CD4-positive, alpha-beta T cell treated with Interferon alpha-2 for 1 hour (primary cell): ENCODE data around the gene CLDN9.

Source experiments
- DNase-seq, 2 donors: peaks; one replicate each; pipeline ENCODE4 v3.0.0-alpha.2; 2020 to 2022

CLDN9 gene

DNA sequence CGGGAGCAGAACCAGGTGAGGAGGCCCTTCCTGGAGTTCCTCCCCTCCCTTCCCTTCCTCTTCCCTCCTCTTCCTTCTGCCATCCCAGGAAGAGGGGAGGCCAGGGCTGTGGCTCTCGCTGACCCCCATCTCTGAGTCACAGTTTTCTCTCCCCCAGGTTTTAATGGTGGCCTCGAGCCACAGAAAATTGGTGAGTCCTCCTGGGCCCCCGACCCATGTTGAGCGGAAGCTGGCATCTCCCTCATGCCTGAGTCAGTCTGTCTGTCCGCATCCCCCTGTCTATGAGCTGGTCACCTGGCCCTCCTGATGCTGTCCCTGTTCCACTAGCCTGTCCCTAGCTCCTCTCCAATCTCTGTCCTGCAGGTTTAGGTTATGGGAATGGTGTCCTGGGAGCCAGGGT is 12.8 kb upstream of the CLDN9 start:
- no peak for DNase-seq

DNA sequence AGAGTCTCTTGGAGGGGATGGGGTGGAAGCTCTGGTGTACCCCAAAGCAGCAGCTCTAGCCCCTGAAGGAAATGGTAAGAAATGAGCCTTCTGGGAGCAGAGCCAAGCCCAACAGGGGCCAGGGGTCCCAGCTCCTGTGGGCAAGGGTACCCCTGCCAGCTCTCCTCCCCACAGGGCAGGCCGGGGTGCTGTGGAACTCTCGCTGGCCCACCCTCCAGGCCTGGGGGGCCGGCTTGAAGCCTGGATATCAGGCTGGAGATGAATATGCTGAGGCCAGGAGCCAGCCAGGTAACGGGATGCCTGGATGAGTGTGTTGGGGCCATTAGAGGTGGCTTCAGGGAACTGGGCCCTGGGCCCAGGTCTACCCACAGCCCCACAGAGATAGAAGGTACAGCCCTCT is 12.2 kb upstream of the CLDN9 start:
- DNase-seq: no peak

DNA sequence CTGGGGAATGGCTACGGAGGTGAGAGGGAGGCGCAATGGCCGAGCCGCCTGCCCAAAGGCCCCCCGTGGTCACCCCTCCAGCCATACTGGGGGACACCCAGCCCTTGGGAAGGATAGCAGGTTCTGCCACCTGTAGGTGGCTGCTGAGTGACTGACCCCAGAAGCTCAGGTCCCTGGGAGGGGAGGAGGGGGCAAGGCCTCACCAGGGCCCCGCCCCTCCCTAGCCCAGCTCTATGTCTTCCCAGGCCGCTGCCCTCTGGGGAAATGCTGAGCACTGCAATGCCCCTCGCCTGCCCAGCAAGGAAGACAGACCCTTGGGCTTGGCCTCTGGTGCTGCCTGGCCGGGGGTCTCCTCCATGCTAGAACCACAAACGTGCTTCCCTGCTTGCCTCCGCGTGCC is 11.4 kb upstream of the CLDN9 start:
- DNase-seq: no peak

DNA sequence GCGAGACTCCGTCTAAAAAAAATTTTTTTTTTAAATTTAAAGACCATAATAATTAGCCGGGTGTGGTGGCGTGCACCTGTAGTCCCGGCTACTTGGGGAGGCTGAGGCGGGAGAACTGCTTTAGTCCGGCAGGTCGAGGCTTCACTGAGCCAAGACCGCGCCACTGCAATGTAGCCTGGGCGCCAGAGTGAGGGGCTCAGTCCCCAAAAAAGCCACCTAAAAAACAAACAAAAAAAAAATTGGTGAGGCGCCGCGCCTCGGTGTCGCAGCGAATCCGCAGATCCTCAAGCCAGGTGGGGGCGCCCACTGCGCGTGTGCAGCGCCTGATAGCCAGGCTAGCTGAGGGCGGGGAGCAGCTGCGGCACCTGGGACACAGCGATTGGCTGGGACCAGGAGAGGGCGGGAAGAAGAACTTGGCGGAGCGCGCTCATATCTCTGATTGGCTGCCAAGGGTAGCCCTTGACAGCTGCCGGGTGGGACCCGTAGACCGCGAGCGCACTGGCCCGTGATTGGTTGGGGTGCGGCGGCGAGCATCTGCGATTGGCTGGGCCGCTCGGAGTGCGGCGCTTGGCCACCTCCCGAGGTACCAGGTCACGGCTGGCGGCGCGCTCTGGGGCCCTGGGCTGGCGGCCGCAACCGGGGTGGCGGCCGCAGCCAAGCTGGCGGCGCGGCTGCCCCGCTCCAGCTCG is 9.0 kb upstream of the CLDN9 start:
- DNase-seq: peak; percentile 98 to 99

DNA sequence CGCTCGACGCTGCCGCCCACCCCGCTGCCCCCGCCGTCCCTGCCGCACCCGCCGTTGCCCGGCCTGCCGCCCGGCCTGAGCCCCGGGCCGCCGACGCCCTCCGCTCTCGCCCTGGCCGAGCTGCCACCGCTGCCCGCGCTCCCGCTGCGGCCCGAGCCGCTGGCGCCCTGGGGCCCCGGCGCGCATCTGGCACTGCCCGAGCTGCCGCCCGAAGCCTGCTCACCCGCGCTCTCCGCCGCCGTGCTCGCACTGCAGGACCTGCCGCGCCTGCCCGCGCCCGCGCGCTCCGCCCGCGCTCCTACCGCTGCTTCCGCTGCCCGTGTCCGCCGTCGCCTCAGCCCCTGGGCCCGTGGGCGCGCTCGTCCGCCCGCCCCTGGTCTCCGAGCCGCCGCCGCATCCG is 8.4 kb upstream of the CLDN9 start:
- no peak for DNase-seq

DNA sequence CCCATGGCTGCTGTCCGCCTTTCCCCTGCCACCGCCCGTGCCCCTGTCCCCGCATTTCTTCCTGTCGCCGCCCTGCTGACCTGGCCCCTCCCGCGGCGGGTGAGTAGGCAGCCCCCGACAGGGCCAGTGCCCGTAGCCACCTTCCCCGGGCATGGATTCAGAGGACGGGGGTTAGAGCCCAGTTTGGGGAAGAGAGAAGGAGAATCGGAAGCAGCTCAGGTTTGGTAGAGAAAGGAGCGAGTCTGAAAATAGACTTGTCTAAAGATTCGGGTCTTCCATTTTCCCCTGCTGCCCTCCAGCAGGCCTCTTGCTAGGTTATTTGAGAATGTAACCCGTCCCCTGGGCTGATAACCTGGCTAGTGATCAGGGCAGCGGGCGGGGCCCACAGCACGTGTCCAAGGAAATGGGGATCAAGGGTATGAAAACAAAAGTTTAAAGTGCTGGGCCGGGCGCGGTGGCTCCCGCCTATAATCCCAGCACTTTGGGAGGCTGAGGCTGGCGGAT is 7.9 kb upstream of the CLDN9 start:
- no peak for DNase-seq

DNA sequence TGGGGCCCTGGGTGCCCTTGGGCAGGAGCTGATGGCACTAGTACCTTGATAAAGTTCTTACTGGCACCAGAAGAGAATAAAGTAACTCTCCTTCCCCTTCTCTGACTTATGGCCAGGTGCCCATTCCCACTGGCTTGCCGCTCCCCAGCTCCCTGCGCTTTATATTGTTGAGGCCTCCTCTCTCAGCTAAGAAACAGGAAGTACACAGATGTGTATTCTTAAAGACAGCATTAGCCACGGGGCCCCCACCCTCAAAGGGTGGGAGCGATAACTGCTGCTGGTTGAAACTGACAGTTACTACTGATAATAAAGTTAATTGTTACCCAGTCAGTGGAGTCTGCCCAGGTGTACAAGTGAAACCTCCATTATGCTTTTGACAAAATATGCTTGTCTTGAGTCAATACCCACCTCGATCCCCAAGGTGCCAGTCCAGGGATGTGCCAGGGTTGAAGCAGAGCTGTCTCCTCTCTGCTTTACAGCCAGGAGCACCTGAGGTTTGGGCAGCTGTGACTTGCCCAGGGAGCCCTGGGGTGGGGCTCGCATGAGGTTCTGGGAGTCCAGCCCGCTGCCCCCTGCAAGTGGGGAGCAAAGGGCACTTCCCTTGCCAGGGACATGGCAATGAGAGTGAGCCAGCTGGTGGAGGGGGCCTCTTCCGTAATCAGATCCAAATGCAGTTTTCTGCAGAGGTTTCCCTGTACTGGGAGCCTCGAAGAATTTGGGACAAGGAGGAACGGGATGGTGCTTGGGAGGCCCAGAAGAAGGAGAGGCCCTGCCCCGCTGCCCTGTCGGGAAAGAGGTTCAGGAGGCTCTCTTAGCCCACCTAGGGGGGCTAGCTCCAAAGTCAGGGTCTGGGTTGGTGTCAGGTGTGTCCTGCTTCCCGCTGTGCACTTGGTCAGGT is 5.4 kb upstream of the CLDN9 start:
- DNase-seq: no peak

DNA sequence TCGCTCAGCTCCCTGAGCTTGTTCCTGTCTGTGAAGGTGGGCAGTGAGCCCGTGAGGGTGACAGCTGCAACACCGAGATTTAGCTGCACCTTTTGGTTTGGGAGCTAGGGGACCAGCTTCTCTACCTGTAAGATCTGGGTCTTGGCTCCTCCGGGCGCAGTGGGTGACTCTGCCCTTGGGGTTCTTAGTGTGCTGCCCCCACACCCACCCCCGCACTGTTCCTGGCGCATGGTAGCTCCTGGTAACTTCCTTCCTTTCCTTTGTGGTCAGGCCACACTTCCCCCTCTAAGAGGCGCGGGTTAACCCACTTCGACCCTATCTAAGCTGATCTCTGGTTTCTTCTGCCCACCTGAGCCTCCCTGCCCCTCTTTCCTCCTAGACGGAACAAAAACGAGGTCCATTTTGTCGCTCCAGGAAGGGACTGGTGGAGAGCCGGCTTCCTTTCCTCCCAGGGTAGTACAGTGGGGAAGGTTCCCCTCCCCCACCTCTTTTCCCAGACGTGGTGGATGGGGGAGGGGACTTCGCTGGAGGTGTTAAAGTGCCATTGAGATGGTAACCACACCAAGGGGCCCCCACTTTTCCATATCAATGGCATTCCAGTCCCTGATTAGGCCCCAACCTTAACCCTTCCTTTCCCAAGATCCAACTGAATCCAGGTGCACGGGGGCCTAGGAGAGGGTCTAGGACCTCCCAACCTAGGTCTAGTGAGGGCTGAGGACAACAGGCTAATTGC is 4.6 kb upstream of the CLDN9 start:
- DNase-seq: peak in 1 of 2 donors; percentile 37

DNA sequence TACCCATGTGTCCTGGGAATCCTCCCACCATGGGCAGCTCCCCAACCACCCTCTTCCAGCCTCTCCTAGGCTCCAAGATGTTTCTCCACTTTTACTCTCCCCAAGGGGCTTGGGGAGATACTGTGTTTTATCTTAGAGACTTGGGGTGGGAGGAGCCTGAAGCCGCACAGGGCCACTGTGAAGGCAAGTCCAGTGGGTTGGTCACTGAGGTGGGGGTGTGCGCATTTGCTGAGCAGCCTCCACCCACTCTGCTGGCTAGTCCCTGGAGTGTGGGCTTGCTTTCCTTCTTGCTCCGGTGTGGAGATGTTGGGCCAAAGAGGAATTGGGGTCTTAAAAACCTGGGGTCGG is 4.1 kb upstream of the CLDN9 start:
- DNase-seq: no peak

DNA sequence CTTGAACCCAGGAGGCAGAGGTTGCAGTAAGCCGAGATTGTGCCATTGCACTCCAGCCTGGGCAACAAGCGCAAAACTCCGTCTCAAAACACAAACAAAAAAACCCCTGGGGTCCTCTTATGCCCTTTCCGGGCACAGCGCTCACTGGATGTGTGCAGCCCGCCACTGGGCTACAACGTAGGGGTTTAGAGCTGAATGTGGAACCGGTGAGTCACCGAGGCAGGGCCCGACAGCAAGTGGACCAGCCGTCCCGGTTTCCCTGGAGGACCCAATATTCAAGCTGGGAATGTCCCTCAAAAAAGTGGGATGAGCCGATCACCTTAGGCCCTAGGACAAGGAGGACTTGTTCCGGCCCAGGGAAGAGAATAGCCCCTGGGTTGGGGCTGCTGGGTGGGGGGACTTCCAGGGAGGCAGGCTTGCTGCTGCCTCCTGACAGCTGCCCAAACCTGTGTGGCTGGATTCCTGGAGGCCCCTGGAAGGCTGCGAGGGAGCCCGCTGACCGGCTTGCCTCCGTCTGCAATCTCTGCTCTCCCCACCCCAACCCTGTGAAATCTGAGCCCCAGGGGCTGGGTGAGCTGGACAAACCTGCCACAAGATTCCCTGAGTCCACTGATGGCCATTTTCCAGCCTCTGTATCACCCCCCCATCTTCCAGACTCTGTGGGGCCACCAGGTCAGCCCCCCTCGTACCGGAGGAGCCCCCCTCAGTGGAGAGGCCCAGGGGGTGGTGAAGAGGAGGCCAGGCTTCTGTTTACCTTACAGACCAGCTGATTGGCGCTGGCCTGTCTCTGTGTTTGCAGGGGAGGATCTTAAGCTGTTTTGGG is 2.9 kb upstream of the CLDN9 start:
- DNase-seq: no peak

DNA sequence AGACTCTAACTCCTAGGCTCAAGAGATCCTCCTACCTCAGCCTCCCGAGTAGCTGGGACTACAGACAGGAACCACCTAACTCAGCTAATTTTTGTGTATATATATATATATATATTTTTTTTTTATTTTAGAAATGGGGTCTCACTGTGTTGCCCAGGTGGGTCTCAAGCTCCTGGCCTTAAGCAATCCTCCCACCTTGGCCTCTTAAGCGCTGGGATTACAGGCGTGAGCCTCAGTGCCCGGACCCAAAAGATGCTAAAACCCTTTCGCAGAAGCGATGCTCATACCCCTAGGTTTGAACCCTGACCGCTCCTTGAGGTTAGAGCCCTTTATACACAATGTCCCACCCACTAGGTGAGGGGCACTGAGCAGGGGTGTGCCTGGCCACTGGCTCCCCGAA is 2.2 kb upstream of the CLDN9 start:
- DNase-seq: no peak

DNA sequence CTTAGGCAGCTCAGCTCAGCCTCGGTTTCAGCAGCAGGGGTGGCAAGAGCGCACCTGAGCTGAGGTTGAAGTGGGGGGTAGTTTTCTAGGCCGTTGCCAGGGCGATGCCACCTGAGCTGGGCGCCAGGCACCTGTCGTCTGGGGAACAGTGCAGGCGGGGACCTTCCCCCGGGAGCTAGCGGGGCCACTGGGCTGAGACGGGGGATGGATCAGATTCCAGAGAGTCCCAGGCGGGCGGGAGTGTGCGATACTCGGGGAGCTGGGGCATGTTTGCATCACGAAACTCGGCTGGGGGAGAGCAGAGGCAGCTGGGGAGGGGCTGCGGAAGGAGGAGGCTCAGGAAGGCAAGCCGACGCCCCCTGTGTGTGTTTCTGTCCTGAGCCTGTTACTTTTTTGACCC is 477 bp upstream of the CLDN9 start:
- DNase-seq: no peak

DNA sequence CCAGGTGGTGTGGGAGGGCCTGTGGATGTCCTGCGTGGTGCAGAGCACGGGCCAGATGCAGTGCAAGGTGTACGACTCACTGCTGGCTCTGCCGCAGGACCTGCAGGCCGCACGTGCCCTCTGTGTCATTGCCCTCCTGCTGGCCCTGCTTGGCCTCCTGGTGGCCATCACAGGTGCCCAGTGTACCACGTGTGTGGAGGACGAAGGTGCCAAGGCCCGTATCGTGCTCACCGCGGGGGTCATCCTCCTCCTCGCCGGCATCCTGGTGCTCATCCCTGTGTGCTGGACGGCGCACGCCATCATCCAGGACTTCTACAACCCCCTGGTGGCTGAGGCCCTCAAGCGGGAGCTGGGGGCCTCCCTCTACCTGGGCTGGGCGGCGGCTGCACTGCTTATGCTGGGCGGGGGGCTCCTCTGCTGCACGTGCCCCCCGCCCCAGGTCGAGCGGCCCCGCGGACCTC is 798 bp downstream of the CLDN9 start:
- DNase-seq: no peak

DNA sequence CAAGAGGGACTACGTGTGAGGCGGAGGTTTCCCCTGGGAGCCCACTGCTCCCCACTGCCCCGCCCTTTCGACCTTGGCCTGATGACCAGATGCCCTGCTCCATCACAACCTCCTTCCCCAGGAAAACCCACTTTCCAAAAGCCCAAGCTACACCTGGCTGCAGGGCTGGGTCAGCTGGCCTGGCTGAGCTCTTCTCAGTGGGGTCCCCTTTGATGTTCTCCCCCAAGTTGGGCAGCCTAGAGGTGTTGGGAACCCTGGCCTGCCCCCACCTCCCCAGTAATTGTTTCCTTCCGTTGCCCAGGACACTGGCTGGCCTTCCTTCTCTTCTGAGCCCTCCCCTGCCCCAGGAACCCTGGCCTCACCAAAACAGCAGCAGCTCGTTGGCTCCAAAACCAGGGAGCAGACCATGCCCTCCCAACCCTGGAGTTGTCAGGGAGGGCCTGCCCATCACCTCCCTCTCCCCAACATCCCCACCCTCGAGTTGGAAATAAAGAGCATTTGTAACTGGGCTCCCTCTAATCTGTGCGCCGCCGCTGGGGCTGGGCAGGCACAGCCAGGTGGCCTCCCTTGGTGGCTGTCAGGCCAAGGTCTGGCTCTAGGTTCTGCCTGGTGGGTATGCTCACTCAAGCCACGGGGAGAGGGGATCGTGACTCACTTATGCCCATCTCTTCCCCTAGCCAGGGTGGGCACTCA is 1.4 kb downstream of the CLDN9 start:
- no peak for DNase-seq

DNA sequence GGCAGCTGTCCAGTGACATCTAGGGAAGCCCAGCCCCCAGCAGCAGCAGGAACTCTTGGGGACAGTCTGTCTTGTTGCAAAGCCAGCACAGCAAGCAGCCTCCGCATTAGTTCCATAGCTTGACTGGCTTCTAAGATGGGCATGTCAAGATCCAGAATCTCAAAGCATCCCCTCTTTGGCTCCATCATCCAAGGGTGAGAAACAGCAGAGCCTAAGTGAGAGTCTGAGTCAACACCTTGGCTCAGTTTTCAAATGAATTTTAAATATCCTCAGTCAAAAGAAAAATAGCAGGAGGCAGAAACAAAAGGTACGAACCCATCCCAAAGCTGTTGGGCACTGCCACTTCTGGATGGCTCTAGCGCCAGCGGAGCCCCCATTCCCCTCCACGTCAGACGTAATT is 2.2 kb downstream of the CLDN9 start:
- no peak for DNase-seq

DNA sequence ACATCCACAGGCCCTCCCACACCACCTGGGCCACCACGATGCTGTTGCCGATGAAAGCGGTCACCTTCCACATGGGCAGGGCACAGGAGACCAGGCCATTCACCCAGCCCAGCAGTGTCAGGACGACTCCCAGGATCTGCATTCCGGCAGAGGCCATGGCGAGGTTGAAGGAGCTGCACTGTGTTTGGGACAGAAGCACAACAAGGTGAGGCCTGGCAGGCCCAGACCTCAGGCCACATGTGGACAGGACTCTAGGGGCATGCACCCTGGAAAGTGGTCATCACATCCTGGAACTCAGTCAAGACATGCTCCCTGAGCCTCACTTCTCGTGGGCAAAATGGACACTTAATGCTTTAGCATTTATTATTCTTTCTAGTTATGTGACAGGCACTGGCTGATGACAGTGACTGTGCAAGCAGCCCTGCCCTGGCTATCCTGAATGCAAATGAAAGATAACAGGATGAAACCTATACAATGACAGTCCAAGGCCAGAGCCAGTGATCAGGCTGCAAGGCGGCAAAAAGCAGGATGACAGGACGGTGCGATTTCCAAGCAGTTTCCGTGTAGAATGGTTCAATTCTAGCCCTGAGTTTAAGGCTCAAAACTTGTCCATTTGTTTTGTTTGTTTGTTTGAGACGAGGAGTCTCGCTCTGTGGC is 3.3 kb downstream of the CLDN9 start:
- DNase-seq: no peak

DNA sequence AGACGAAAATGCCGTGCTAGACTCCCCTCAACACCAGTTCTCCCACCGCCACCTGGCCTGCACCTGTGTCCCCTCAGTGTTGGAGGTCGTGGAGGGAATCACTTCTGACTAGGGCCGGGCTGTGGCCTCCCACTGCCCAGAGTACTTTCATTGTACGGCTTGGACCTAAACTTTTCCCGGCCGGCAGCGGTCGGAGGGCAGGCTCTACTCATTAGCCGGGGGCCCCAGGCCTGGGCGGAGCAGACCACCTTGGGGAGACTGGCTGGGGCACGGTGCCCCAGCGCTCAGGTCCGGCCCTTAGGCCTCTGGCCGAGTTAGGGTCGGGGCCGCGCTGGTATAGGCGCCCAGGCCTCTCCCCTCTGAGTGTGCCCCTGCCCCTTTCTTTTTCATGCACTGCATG is 4.6 kb downstream of the CLDN9 start:
- DNase-seq: no peak

DNA sequence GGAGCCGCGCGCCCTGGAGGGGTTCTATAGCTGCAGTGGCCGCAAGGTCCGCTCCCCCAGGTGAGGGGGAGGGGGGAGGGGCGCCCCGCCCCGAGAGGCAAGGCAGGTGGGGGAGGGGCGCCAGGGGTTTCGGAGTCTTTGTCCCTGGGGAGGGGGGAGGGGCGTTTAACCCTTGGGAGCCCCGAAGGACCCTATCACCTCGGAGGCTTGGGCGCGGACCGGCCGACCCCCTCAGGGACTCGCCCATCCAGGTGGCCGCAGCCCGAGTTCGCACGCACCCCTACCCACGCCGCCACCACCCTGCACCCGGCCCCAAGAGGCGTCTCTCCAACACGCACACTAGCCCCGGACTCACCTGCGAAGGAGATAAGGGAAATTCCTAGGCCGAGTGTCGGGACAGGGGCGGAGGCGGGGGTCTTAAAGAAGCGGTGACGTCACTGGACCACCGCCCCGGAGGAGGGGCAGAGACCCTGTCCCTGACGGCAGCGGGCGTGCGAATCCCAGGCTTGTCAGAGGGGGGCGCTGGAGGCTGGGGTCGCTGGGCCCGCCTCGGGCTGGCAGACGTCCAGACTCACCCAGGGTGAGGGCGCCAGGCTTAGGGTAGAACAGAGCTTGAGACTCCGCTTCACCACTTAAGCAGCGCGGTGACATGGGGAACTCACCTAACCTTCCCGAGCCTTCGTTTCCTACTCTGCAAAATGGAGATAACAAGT is 5.2 kb downstream of the CLDN9 start, which contains the start of gene CLDN6:
Gene CLDN6 (minus strand): TSS at position 390 of the 713 bp plus-strand sequence. CDS start 2,162 bp downstream, outside the sequence.
- peak in 1 of 2 donors; percentile 35 for DNase-seq

DNA sequence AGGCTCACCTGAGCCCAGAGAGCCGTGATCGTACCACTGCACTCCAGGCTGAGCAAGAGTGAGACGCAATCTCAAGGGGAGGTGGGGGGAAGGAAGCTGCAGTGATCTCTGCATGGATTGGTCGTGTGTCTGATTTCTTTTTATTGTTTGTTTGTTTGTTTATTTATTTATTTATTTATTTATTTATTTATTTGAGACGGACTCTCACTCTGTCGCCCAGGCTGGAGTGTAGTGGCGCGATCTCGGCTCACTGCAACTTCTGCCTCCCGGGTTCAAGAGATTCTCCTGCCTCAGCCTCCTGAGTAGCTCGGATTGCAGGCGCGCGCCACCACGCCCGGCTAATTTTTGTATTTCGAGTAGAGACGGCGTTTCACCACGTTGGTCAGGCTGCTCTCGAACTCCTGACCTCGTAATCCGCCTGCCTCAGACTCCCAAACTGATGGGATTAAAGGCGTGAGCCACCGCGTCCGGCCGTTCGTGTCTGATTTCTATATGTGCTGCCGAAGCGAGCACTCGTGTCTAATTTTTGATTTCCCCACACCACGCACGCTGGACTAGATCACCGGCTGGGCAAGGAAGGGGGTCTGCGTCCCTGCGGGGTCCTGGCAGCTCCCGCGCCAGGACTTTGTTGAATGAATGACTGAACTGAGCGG is 7.0 kb downstream of the CLDN9 start:
- DNase-seq: no peak

DNA sequence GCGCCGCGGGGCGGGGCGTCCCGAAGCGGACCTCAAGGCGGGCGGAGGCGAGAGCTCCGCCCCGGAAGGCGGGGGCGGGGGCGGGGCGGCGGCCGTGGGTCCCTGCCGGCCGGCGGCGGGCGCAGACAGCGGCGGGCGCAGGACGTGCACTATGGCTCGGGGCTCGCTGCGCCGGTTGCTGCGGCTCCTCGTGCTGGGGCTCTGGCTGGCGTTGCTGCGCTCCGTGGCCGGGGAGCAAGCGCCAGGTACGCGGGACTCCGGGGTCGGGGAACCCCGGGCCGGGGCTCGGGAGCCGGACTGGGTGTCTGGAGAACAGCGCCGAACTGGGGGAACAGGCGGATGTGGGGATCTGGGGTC is 7.5 kb downstream of the CLDN9 start, which contains the start of gene TNFRSF12A:
Gene TNFRSF12A (plus strand): TSS at position 122 of the 357 bp plus-strand sequence. CDS start 30 bp downstream, at position 152.
- DNase-seq: peak; percentile 70 to 80
